Central memory CD8-positive, alpha-beta T cell (primary cell): ENCODE measurements around the gene DDX54.

Source experiments
- ATAC-seq: fragments of 150-1000 bp; cut with Tn5 transposase; replicated peaks from 2 replicates; pipeline ENCODE4 v1.10.0; 2022; ENCODE audit warnings: mild to moderate bottlenecking, moderate FRiP score, moderate number of reproducible peaks; ENCODE audit not compliant: poor library complexity, severe bottlenecking; ENCODE audit errors: extremely low read depth
- DNase-seq, 2 donors: peaks; one replicate each; pipeline ENCODE4 v3.0.0; 2021; ENCODE audit warnings: low spot score in 2 of 2
- H3K27ac Mint-ChIP-seq: one replicate; pipeline ENCODE4 v1.8.0; 2022; ENCODE audit warnings: low read depth, mild to moderate bottlenecking, moderate library complexity, mixed read lengths
- H3K27me3 Mint-ChIP-seq: one replicate; pipeline ENCODE4 v1.8.0; 2022; ENCODE audit warnings: mixed read lengths
- H3K36me3 Mint-ChIP-seq: one replicate; pipeline ENCODE4 v1.8.0; 2022; ENCODE audit warnings: mild to moderate bottlenecking, moderate library complexity, mixed read lengths; ENCODE audit not compliant: insufficient read depth
- H3K4me1 Mint-ChIP-seq: one replicate; pipeline ENCODE4 v1.8.0; 2022; ENCODE audit warnings: mixed read lengths
- H3K4me3 Mint-ChIP-seq: one replicate; pipeline ENCODE4 v1.8.0; 2022; ENCODE audit warnings: mild to moderate bottlenecking, moderate library complexity, mixed read lengths
- H3K9me3 Mint-ChIP-seq: one replicate; pipeline ENCODE4 v1.8.0; 2022; ENCODE audit warnings: mixed read lengths

Gene DDX54

GRCh38 chr12:113109360-113109759 lies 75.9 kb downstream of the DDX54 start:
- Mint-ChIP-seq H3K36me3 (peaks cover 2% of the 10 kb centered on the region), H3K4me3 (no peak overlapping the region), H3K9me3 (no peaks in the 10 kb centered on the region), H3K27ac (peak overlapping the region; percentile 5), H3K27me3 (no peaks in the 10 kb centered on the region), H3K4me1 (peaks cover 21% of the 10 kb centered on the region)
- no peak for ATAC-seq
- no peak for DNase-seq

- Mint-ChIP-seq H3K4me3 (no peak overlapping the region), H3K4me1 (peaks cover 29% of the 10 kb centered on the region), H3K27ac (no peak overlapping the region), H3K36me3 (peaks cover 6% of the 10 kb centered on the region), H3K27me3 (no peaks in the 10 kb centered on the region), H3K9me3 (no peaks in the 10 kb centered on the region)
- no peak for DNase-seq
- no peak for ATAC-seq
Measured at GRCh38 chr12:113108308-113108707, 77.0 kb downstream of the DDX54 start.
